T-cell (primary cell): ENCODE measurements around the gene ZSCAN25. TPM values are rescaled to one million over a fixed set of nuclear protein-coding genes. Genes with fewer than 3 reads are reported as not detected.

Source experiments
- ATAC-seq, 4 experiments: fragments of 200-7000 bp in 3 of 4; fragments of 150-1000 bp in 1 of 4; cut with Tn5 transposase; replicated peaks in 1 of 4; 1 replicate in 3 of 4; 2 replicates in 1 of 4; pipeline ENCODE4 v1.10.0; 2021; ENCODE audit warnings: moderate library complexity in 3 of 4, mild to moderate bottlenecking in 2 of 4, moderate number of reproducible peaks in 1 of 4
- CTCF ChIA-PET, 2 donors: fragments of 300-600 bp; sonication (Branson Sonifier 250); formaldehyde crosslinking; loops; one replicate each; lab custom pipeline; 2022; ENCODE audit warnings: antibody characterized with exemption in 2 of 2; lab: Charles Lee
- POLR2A ChIA-PET, 2 donors: fragments of 300-600 bp; sonication (Branson Sonifier 250); formaldehyde crosslinking; loops; one replicate each; lab custom pipeline; 2022; ENCODE audit warnings: antibody characterized with exemption in 2 of 2; lab: Charles Lee
- DNase-seq, 35 experiments: peaks; one replicate each; pipeline versions ENCODE4 v3.0.0 to v3.0.0-alpha.2; 2013 to 2023
- H3K27ac ChIP-seq: one replicate; pipeline ENCODE4 v1.5.1; 2013; ENCODE audit warnings: low read length
- H3K27me3 ChIP-seq, 2 experiments: replicated peaks in 1 of 2; 1 replicate in 1 of 2; 2 replicates in 1 of 2; pipeline versions ENCODE4 v1.6.1 to v1.7.0; 2013; ENCODE audit warnings: low read length in 1 of 2, mixed read lengths in 1 of 2; ENCODE audit not compliant: control insufficient read depth in 2 of 2, insufficient read depth in 2 of 2; ENCODE audit errors: extremely low read depth in 1 of 2
- H3K36me3 ChIP-seq, 2 donors: 1 replicate in 1 of 2; 2 replicates in 1 of 2; pipeline versions ENCODE4 v1.6.1 to v1.7.0; 2013; ENCODE audit warnings: low read length in 1 of 2; ENCODE audit not compliant: control insufficient read depth in 2 of 2, insufficient read depth in 1 of 2; ENCODE audit errors: extremely low read depth in 1 of 2
- H3K4me1 ChIP-seq, 2 experiments: 1 replicate in 1 of 2; 2 replicates in 1 of 2; pipeline versions ENCODE4 v1.6.1 to v1.7.0; 2013; ENCODE audit warnings: low read length in 2 of 2, mixed read lengths in 1 of 2; ENCODE audit not compliant: insufficient read depth in 2 of 2, control insufficient read depth in 1 of 2; ENCODE audit errors: extremely low read depth in 1 of 2
- H3K4me3 ChIP-seq, 2 donors: 1 replicate in 1 of 2; 2 replicates in 1 of 2; pipeline versions ENCODE4 v1.5.1 to v1.7.0; 2013; ENCODE audit warnings: mild to moderate bottlenecking in 2 of 2, low read length in 1 of 2, moderate library complexity in 1 of 2; ENCODE audit not compliant: control insufficient read depth in 1 of 2; ENCODE audit errors: extremely low read depth in 1 of 2
- H3K9me3 ChIP-seq: 2 replicates; pipeline ENCODE4 v1.7.0; 2013
- H3K27ac Mint-ChIP-seq, 2 donors: one replicate each; pipeline ENCODE4 v1.8.0; 2020 to 2021; ENCODE audit warnings: mild to moderate bottlenecking in 2 of 2, mixed read lengths in 2 of 2
- H3K27me3 Mint-ChIP-seq, 2 donors: one replicate each; pipeline ENCODE4 v1.8.0; 2021 to 2022; ENCODE audit warnings: mixed read lengths in 2 of 2
- H3K36me3 Mint-ChIP-seq: one replicate; pipeline ENCODE4 v1.8.0; 2021; ENCODE audit warnings: mixed read lengths
- H3K4me1 Mint-ChIP-seq, 3 donors: one replicate each; pipeline ENCODE4 v1.8.0; 2020 to 2022; ENCODE audit warnings: mixed read lengths in 3 of 3, mild to moderate bottlenecking in 1 of 3
- H3K4me3 Mint-ChIP-seq, 3 donors: one replicate each; pipeline ENCODE4 v1.8.0; 2020 to 2022; ENCODE audit warnings: mild to moderate bottlenecking in 3 of 3, mixed read lengths in 3 of 3, moderate library complexity in 3 of 3
- H3K9me3 Mint-ChIP-seq, 3 donors: one replicate each; pipeline ENCODE4 v1.8.0; 2020 to 2022; ENCODE audit warnings: mixed read lengths in 3 of 3
- WGBS: methylation state at CpG from one replicate; pipeline ENCODE4 v1.1.5; 2013; ENCODE audit warnings: missing lambda C conversion rate; ENCODE audit not compliant: insufficient coverage; 5-methylcytosine and 5-hydroxymethylcytosine counted together
- total RNA-seq, 35 experiments: library from RNA in 6 of 35; stranded (reverse) in 6 of 35; fragments of 120-200 nt in 1 of 35; gene quantifications; one replicate each; pipeline versions ENCODE4 v1.2.1 to v1.2.4 and lab custom pipeline; 2013 to 2026

Gene ZSCAN25
- total RNA-seq, 5 donors from 2014 or later (not counting 1 experiment from before 2014, with no cell fraction given): 43.1 to 50.3 (median 49.8) TPM

DNA sequence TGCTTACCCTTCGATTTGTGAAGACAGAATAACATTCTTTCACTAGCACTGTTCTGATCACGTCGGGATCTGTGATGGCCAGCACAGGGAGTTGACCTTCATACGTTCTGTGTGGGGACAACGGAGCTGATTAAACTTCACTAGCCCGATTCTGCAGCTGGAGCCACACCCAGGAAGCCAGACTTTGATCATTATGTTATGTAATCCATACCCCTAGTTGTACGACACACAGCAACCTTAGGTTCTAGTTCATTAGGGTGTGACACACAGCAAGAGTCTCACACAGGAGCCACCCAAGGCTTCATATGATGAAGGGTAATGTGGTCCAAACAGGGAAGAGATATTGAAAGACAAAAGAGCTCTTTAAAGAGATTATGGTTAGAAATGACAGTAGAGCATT is 55.8 kb downstream of the ZSCAN25 start:
- CTCF ChIA-PET: no interaction called here
- Mint-ChIP-seq H3K27ac (no peak overlapping the region), H3K4me1 (peaks cover 20 to 26% (median 25%) of the 10 kb centered on the region in 3 donors), H3K9me3 (no peaks in the 10 kb centered on the region), H3K27me3 (no peaks in the 10 kb centered on the region), H3K4me3 (no peak overlapping the region), H3K36me3 (peaks cover 18% of the 10 kb centered on the region)
- no peaks in the 10 kb centered on the region for H3K27me3 ChIP-seq
- H3K4me3 ChIP-seq: no peak overlapping the region
- H3K36me3 ChIP-seq: no peaks in the 10 kb centered on the region
- DNase-seq (no peak), ATAC-seq (no peak)
- no peak overlapping the region for H3K27ac ChIP-seq
- no peaks in the 10 kb centered on the region for H3K9me3 ChIP-seq
- 100% methylated on average over 3 of the region's 7 CpGs for WGBS
- H3K4me1 ChIP-seq: peaks cover 6 to 8% of the 10 kb centered on the region in 2 experiments
- POLR2A ChIA-PET: interaction anchor here in 1 of 2 donors (0.5 kb wide), 1 partner anchor 328 kb away, joined by 5 read pairs; no protein-coding TSS in a partner anchor

DNA sequence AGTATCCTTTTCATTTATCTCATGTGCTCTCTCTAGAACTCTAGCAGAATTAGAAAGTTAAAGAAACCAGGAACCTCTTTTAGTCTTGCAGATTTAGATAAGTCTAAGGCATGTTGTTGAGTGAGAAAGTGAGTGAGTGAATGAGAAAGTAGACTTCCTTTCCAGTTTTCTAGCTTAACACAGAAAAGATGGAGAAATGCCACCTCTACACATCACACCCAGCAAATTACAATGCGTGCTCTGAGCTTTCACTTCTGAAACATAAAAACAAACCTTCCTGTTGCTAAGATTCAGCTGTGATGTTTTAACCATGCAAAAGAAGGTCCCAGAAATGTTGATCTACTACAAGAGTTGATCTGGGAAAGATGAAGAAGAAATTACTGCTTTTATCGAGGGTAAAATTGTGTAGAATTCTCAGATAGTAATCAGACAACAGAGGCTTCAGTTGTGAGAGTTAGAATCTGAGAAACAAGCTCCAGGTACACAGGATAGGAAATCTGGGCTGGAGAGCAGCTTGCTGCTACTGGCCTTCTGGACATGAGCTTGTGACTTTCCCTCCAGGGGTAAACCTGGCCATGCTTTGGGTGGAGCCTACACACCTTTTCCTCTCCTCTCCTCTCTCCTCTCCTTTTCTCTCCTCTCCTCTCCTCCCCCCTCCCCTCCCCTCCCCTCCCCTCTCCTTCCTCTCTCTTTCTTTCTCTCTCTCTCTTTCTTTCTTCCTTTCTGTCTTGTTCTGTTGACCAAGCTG is 58.4 kb downstream of the ZSCAN25 start:
- H3K4me1 ChIP-seq: peaks cover 6 to 8% of the 10 kb centered on the region in 2 experiments
- ChIA-PET CTCF (no interaction called here), POLR2A (no interaction called here)
- 20% methylated on average over 1 of the region's 2 CpGs for WGBS
- ATAC-seq (peak; percentile 23 to 82 (median 47)), DNase-seq (peak in 1 of 35 experiments; percentile 17)
- H3K4me1 Mint-ChIP-seq: peaks cover 20 to 26% (median 25%) of the 10 kb centered on the region in 3 donors
- H3K9me3 Mint-ChIP-seq: no peaks in the 10 kb centered on the region
- H3K27me3 Mint-ChIP-seq: no peaks in the 10 kb centered on the region
- no peak overlapping the region for H3K27ac ChIP-seq
- no peaks in the 10 kb centered on the region for H3K36me3 ChIP-seq
- peak overlapping the region in 1 of 3 donors; percentile 68 for H3K4me3 Mint-ChIP-seq
- peak overlapping the region; percentile 84 to 85 for H3K27ac Mint-ChIP-seq
- no peak overlapping the region for H3K4me3 ChIP-seq
- H3K27me3 ChIP-seq: no peaks in the 10 kb centered on the region
- no peaks in the 10 kb centered on the region for H3K9me3 ChIP-seq
- H3K36me3 Mint-ChIP-seq: peaks cover 9% of the 10 kb centered on the region

DNA sequence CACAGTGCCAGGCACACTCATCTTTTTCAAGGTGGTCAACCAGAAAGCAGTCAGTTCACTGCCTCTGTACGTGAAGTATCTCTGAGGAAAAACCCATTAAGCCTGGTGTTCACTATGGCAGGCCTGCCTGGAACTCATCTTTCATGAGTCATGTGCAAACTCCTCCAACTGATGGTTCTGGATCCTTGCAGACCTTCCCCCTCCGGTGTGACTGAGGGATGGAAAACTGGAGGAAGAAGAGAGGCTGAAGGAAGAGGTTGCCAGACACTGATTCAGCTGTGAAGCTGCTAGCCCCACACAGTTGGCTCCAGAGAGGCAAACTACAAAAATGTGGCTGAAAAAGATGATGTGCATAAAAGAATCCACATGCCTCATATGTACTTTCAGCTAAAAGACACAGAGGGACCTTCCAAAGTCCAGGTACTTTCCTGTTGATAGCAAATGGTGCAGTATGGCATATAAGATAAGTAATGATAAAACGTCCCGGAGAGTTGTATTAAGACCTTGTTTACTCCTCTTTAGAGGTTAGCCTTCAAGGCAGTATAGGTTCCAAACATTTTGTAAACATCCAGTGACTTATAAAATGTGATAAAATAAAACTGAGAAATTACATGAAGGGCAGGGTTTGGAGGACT is 60.4 kb downstream of the ZSCAN25 start:
- POLR2A ChIA-PET: no interaction called here
- H3K27me3 Mint-ChIP-seq: no peaks in the 10 kb centered on the region
- peaks cover 20 to 26% (median 25%) of the 10 kb centered on the region in 3 donors for H3K4me1 Mint-ChIP-seq
- Histone ChIP-seq H3K27me3 (no peaks in the 10 kb centered on the region), H3K9me3 (no peaks in the 10 kb centered on the region), H3K4me3 (no peak overlapping the region), H3K27ac (no peak overlapping the region), H3K4me1 (peaks cover 6 to 8% of the 10 kb centered on the region in 2 experiments), H3K36me3 (no peaks in the 10 kb centered on the region)
- H3K27ac Mint-ChIP-seq: no peak overlapping the region
- no peak overlapping the region for H3K4me3 Mint-ChIP-seq
- WGBS: 67% methylated on average over 1 of the region's 4 CpGs
- CTCF ChIA-PET: no interaction called here
- DNase-seq (no peak), ATAC-seq (no peak)
- no peaks in the 10 kb centered on the region for H3K9me3 Mint-ChIP-seq
- peaks cover 14% of the 10 kb centered on the region for H3K36me3 Mint-ChIP-seq

- Mint-ChIP-seq H3K27ac (no peak overlapping the region), H3K36me3 (peaks cover 17% of the 10 kb centered on the region), H3K4me1 (peaks cover 20 to 23% (median 23%) of the 10 kb centered on the region in 3 donors), H3K9me3 (no peaks in the 10 kb centered on the region), H3K27me3 (no peaks in the 10 kb centered on the region), H3K4me3 (no peak overlapping the region)
- H3K36me3 ChIP-seq: no peaks in the 10 kb centered on the region
- no peak for ATAC-seq
- H3K27ac ChIP-seq: no peak overlapping the region
- CTCF ChIA-PET: no interaction called here
- peaks cover 6 to 8% of the 10 kb centered on the region in 2 experiments for H3K4me1 ChIP-seq
- no peaks in the 10 kb centered on the region for H3K9me3 ChIP-seq
- no peaks in the 10 kb centered on the region for H3K27me3 ChIP-seq
- POLR2A ChIA-PET: interaction anchor here in 1 of 2 donors (0.7 kb wide), 1 partner anchor 363 kb away, joined by 3 read pairs; no protein-coding TSS in a partner anchor
- DNase-seq: no peak
- H3K4me3 ChIP-seq: no peak overlapping the region
- 100% methylated on average over 2 of the region's 2 CpGs for WGBS
Observed at GRCh38 chr7:99677648-99678045, 60.9 kb downstream of the ZSCAN25 start.

DNA sequence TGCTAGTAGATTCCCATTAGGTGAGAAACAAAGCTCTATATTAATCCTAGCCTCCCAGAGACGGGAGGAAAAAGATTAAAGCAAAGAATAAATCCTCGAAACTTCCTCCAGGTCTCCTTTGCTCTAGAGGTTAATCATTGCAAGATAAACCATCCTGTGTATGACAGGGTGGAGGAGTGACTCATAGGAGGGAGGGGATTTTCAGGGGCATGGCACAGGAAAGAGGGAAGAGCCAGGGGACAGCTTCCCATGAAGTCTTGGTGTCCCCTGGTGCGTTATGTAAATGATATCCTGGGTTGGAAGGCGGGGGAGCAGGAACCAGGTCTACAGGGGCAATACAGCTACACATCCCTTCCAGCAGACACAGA is 62.3 kb downstream of the ZSCAN25 start:
- no peak overlapping the region for H3K27ac Mint-ChIP-seq
- no peaks in the 10 kb centered on the region for H3K27me3 ChIP-seq
- CTCF ChIA-PET: no interaction called here
- peaks cover 0 to 4% of the 10 kb centered on the region in 2 donors for H3K27me3 Mint-ChIP-seq
- POLR2A ChIA-PET: no interaction called here
- H3K36me3 Mint-ChIP-seq: peaks cover 27% of the 10 kb centered on the region
- H3K4me1 Mint-ChIP-seq: peaks cover 16 to 22% (median 19%) of the 10 kb centered on the region in 3 donors
- WGBS: 100% methylated on average over 1 of the region's 4 CpGs
- ATAC-seq (no peak), DNase-seq (no peak)
- peaks cover 6 to 8% of the 10 kb centered on the region in 2 experiments for H3K4me1 ChIP-seq
- no peak overlapping the region for H3K27ac ChIP-seq
- no peaks in the 10 kb centered on the region for H3K9me3 ChIP-seq
- H3K36me3 ChIP-seq: no peaks in the 10 kb centered on the region
- H3K4me3 Mint-ChIP-seq: no peak overlapping the region
- H3K4me3 ChIP-seq: no peak overlapping the region
- no peaks in the 10 kb centered on the region for H3K9me3 Mint-ChIP-seq

- Mint-ChIP-seq H3K9me3 (no peaks in the 10 kb centered on the region), H3K27me3 (peaks cover 0 to 4% of the 10 kb centered on the region in 2 donors), H3K36me3 (peaks cover 27% of the 10 kb centered on the region), H3K4me3 (no peak within 1 kb of the TSS), H3K27ac (no peak within 1 kb of the TSS), H3K4me1 (peaks cover 14 to 18% (median 14%) of the 10 kb centered on the region in 3 donors)
- POLR2A ChIA-PET: no interaction called here
- ATAC-seq (no peak), DNase-seq (no peak)
- CTCF ChIA-PET: no interaction called here
- Histone ChIP-seq H3K4me3 (no peak within 1 kb of the TSS), H3K4me1 (peaks cover 6 to 8% of the 10 kb centered on the region in 2 experiments), H3K9me3 (no peaks in the 10 kb centered on the region), H3K36me3 (no peaks in the 10 kb centered on the region), H3K27ac (no peak within 1 kb of the TSS), H3K27me3 (no peaks in the 10 kb centered on the region)
- 87% methylated on average over 4 of the region's 10 CpGs for WGBS
Observed at GRCh38 chr7:99679400-99680191, 62.9 kb downstream of the ZSCAN25 start, which contains the start of gene CYP3A5. Gene CYP3A5 (minus strand): TSS chr7:99679996. CDS start chr7:99679896, 100 bp downstream.
